ENCODE data around the gene INTS11.

DNA sequence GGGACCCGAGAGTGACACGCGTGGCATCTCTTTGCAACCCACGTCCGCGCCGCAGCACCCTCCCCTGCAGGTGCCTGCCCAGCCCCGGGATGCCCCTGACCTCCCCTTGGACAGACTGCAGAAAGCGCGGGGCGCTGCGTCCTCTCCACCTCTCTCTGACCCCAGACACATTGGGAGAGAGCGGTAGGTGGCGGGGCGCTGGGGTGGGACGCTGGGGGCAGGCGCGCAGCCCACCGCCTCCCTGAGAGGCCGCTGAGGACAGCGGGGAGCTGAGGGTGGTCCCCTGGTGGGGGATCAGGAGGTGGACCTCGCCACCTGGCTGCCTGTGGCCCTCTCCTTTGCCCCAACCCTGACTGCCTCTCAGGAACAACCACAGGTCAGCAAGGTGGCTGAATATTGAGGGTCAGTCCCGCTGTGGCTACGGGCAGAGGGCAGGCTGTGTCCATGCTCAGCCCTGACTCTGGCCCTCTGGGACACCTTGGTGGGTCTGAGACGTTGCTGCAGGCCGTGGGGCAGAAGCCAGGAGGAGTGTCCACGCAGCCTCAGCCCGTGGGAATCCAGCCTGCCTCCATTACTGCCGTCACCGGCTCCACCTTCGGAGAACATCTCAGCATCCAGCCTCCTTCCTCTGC, 50.0 kb downstream of the INTS11 start:
- TF ChIP-seq, protein P1, sequence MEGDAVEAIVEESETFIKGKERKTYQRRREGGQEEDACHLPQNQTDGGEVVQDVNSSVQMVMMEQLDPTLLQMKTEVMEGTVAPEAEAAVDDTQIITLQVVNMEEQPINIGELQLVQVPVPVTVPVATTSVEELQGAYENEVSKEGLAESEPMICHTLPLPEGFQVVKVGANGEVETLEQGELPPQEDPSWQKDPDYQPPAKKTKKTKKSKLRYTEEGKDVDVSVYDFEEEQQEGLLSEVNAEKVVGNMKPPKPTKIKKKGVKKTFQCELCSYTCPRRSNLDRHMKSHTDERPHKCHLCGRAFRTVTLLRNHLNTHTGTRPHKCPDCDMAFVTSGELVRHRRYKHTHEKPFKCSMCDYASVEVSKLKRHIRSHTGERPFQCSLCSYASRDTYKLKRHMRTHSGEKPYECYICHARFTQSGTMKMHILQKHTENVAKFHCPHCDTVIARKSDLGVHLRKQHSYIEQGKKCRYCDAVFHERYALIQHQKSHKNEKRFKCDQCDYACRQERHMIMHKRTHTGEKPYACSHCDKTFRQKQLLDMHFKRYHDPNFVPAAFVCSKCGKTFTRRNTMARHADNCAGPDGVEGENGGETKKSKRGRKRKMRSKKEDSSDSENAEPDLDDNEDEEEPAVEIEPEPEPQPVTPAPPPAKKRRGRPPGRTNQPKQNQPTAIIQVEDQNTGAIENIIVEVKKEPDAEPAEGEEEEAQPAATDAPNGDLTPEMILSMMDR (IDR thresholded peaks at IDR 0.05; ENCODE audit: borderline replicate concordance, extremely low read depth, low read length, poor library complexity, severe bottlenecking): no peak
- TF ChIP-seq EZH2 (IDR thresholded peaks at IDR 0.05; ENCODE audit: borderline replicate concordance, low read depth, low read length, severe bottlenecking): no peak
